NCI-H345 (cell line): ENCODE results near the gene NXPH3.

Experiments
- DNase-seq: peaks from one replicate; lab custom pipeline; 2025; lab: John Stamatoyannopoulos, UW

The NXPH3 gene

GRCh38 chr17:49576088-49576916 lies 631 bp downstream of the NXPH3 start:
- peak; percentile 35 for DNase-seq

- no peak for DNase-seq
Measured at GRCh38 chr17:49576917-49577649, 1.4 kb downstream of the NXPH3 start.

- no peak for DNase-seq
Measured at GRCh38 chr17:49577650-49577934, 1.9 kb downstream of the NXPH3 start.

GRCh38 chr17:49577963-49578362 lies 2.3 kb downstream of the NXPH3 start:
- DNase-seq: no peak

GRCh38 chr17:49578414-49578813 lies 2.7 kb downstream of the NXPH3 start:
- no peak for DNase-seq

GRCh38 chr17:49578952-49579500 lies 3.4 kb downstream of the NXPH3 start:
- no peak for DNase-seq

GRCh38 chr17:49579522-49579921 lies 3.9 kb downstream of the NXPH3 start:
- DNase-seq: no peak

- DNase-seq: no peak
Measured at GRCh38 chr17:49580055-49580721, 4.5 kb downstream of the NXPH3 start.

GRCh38 chr17:49580981-49581647 lies 5.4 kb downstream of the NXPH3 start:
- no peak for DNase-seq

- no peak for DNase-seq
Measured at GRCh38 chr17:49581648-49581998, 6.0 kb downstream of the NXPH3 start.

GRCh38 chr17:49582055-49582722 lies 6.5 kb downstream of the NXPH3 start:
- DNase-seq: no peak

- no peak for DNase-seq
Measured at GRCh38 chr17:49582789-49583188, 7.1 kb downstream of the NXPH3 start.

- DNase-seq: no peak
Measured at GRCh38 chr17:49583226-49583625, 7.6 kb downstream of the NXPH3 start.

GRCh38 chr17:49583889-49584288 lies 8.2 kb downstream of the NXPH3 start:
- DNase-seq: no peak

- no peak for DNase-seq
Measured at GRCh38 chr17:49585422-49586027, 9.9 kb downstream of the NXPH3 start.

GRCh38 chr17:49587366-49588073 lies 11.8 kb downstream of the NXPH3 start:
- no peak for DNase-seq

- no peak for DNase-seq
Measured at GRCh38 chr17:49588312-49588711, 12.6 kb downstream of the NXPH3 start.

GRCh38 chr17:49588726-49589576 lies 13.3 kb downstream of the NXPH3 start:
- DNase-seq: no peak

GRCh38 chr17:49589577-49589927 lies 13.9 kb downstream of the NXPH3 start:
- DNase-seq: no peak

GRCh38 chr17:49590874-49591273 lies 15.2 kb downstream of the NXPH3 start:
- no peak for DNase-seq
